HG03469 (cell line): ENCODE measurements around the gene AKR1C3.
"Not testable (repeated sequence)": the region's sequence is repeated elsewhere in the genome, so short reads cannot be mapped to it uniquely, and the experiment has no call there.

Experiments
- ATAC-seq: cut with Tn5 transposase; IDR thresholded peaks from one replicate; pipeline ENCODE4 v1.9.1; 2021; ENCODE audit warnings: mild to moderate bottlenecking, moderate library complexity, moderate number of reproducible peaks; ENCODE audit not compliant: unreplicated experiment

Gene AKR1C3

GRCh38 chr10:5088703-5089261 lies 5.4 kb upstream of the AKR1C3 start:
- no peak for ATAC-seq

GRCh38 chr10:5089865-5090264 lies 4.3 kb upstream of the AKR1C3 start:
- ATAC-seq = no peak

DNA sequence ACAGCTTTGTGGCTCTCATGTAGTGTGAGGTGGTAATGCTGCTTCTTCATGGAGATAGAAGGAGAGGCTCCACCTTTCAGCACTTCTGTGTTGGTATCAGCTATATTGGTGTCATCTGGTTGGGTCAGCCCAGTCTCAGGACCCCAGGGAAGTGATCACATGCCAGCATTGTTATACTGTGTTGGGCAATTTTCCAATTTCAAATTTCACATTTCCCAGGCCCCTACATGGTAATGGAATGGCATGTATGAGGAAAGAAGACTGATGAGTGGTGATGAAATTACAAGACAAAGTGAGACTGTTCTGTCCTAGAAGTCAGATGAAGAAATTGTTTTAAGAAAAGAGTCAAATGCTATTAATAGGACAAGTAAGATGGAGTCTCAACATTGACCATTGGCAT lies 3.7 kb upstream of the AKR1C3 start:
- no peak for ATAC-seq

- ATAC-seq = no peak
These were observed 3.0 kb upstream of the AKR1C3 start for GRCh38 chr10:5091196-5091595.

GRCh38 chr10:5092375-5092774 lies 1.8 kb upstream of the AKR1C3 start:
- ATAC-seq = no peak

GRCh38 chr10:5092848-5093790 lies 1.1 kb upstream of the AKR1C3 start:
- no peak for ATAC-seq

DNA sequence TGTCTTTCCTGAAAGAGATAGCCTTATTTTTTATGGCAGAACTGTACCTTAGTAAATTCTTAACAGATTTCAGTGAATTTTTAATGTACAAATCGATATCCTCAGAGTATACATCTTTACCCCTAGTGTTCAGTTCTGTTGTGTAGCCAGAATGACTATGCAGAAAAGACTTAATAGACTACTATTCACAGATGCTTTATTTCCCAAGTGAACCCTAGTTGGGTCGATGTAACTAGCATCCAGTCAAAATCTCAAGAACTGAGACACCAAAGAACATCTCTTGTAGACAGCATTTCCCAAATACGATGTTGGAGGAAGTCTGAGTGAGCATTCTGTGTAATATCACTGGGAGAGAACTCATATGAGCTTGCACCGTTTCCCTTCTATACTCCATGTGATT lies 1.5 kb downstream of the AKR1C3 start:
- no peak for ATAC-seq

DNA sequence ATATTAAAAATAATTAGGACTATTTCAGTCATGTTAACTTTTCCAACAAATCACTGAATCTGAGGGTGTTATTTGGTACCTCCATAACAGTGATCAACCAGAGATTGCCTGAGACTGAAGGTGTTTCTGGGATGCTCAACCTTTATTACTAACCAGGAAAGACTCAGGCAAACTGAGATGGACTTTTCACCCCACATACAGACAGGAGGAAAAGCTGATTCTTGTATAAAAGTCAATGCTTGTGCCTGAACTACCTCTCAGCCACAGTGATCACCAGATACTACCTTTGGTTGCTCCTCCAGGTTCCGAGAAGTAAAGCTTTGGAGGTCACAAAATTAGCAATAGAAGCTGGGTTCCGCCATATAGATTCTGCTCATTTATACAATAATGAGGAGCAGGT lies 1.9 kb downstream of the AKR1C3 start:
- no peak for ATAC-seq

GRCh38 chr10:5102479-5102878 lies 8.3 kb downstream of the AKR1C3 start:
- not testable (repeated sequence) for ATAC-seq

DNA sequence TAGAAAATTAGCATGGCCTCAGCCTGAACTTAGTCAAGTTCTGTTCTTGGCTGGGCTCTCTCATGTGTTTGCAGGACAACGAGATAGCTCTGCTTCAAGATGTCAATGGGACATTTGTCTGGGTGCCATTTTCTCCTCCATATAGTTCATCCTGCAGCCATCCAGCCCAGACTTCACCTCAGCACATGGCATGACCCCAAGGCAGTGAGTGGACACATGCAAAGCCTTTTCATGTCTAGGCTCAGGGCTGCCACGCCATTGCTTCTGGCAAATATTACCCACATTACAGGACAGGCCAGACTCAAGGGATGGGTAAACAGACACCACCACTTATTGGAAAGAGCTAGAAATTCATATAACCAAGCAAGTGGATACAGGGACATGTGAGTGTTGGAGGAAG lies 9.3 kb downstream of the AKR1C3 start:
- ATAC-seq = no peak

- no peak for ATAC-seq
These were observed 11.4 kb downstream of the AKR1C3 start for GRCh38 chr10:5105626-5106025.

- ATAC-seq = no peak
These were observed 12.3 kb downstream of the AKR1C3 start for GRCh38 chr10:5106553-5106952.

GRCh38 chr10:5107860-5108526 lies 13.8 kb downstream of the AKR1C3 start:
- ATAC-seq = no peak

- no peak for ATAC-seq
These were observed 14.6 kb downstream of the AKR1C3 start for GRCh38 chr10:5108658-5109416.

- not testable (repeated sequence) for ATAC-seq
These were observed 15.6 kb downstream of the AKR1C3 start for GRCh38 chr10:5109861-5110260.

GRCh38 chr10:5116621-5117020 lies 22.4 kb downstream of the AKR1C3 start:
- ATAC-seq = no peak

DNA sequence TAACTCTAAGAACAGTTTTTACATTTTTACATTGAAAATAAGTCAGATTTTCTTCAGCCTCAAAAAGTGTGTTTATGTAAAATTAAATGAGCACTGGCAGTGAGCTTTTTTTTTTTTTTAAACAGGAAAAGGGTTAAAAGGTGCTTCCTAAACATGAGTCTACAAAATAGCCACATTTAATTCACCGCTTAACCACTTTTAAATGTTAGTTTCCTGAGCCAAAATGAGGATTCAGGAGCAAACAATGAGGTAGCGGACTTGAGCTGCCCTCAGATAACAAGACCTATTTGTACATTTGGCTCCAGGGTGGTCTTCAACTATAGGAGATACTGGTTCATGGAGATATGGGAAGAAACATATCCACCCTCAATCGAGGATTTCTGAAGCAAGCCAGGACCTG lies 22.8 kb downstream of the AKR1C3 start:
- no peak for ATAC-seq

DNA sequence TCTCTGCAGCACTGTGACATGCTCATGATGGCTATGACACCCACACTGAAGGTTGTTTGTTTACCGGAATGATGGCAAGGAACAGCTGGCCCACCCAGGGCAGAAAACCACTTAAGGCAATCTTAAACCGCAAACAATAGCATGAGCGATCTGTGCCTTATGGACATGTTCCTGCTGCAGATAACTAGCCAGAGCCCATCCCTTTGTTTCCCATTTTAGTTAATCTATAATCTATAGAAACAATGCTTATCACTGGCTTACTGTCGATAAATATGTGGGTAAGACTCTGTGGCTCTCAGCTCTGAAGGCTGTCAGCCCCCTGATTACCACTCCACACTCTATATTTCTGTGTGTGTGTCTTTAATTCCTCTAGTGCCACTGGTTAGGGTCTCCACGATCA lies 25.8 kb downstream of the AKR1C3 start:
- ATAC-seq = not testable (repeated sequence)

GRCh38 chr10:5123886-5124285 lies 29.7 kb downstream of the AKR1C3 start:
- no peak for ATAC-seq

- no peak for ATAC-seq
These were observed 31.3 kb downstream of the AKR1C3 start for GRCh38 chr10:5125315-5126044.
